Urinary bladder (tissue), 4 donors: ENCODE data around the gene TSPO. TPM values are rescaled to one million over a fixed set of nuclear protein-coding genes. Genes with fewer than 3 reads are reported as not detected.

Experiments used
- DNase-seq: peaks from one replicate; pipeline ENCODE4 v3.0.0-alpha.2; 2015; ENCODE audit errors: extremely low spot score
- H3K27ac ChIP-seq: one replicate; pipeline ENCODE4 v1.5.1; 2013; ENCODE audit warnings: low read depth, mild to moderate bottlenecking, moderate library complexity
- H3K36me3 ChIP-seq: one replicate; pipeline ENCODE4 v1.6.1; 2013; ENCODE audit warnings: mild to moderate bottlenecking, moderate library complexity; ENCODE audit not compliant: insufficient read depth
- H3K4me1 ChIP-seq: one replicate; pipeline ENCODE4 v1.6.1; 2013; ENCODE audit warnings: mild to moderate bottlenecking, moderate library complexity; ENCODE audit not compliant: insufficient read depth
- H3K4me3 ChIP-seq: one replicate; pipeline ENCODE4 v1.5.1; 2013; ENCODE audit warnings: low read depth, low read length
- WGBS: extraction: QIAGEN DNeasy Blood & Tissue Kit; methylation state at CpG from one replicate; pipeline ENCODE4 v1.1.7; 2013; 5-methylcytosine and 5-hydroxymethylcytosine counted together
- polyA plus RNA-seq: library from polyadenylated mRNA; stranded (reverse); fragments of 200-250 nt; gene quantifications from one replicate; pipeline ENCODE4 v1.2.3, GENCODE V29; 2013
- total RNA-seq: library from RNA; depleted of rRNA; stranded (reverse); fragments of >200 nt; gene quantifications from one replicate; pipeline ENCODE4 v1.2.3, GENCODE V29; 2014
- donor health status: healthy with polysubstance abuse.
- donor health status: healthy.

TSPO gene
- total and polyA plus RNA-seq, 2 donors, result 57.6 to 211 TPM

GRCh38 chr22:43170131-43170480 lies 18.7 kb downstream of the TSPO start:
- H3K36me3 ChIP-seq, result no peaks in the 10 kb centered on the region
- WGBS, result 93% methylated on average over 9 of the region's 9 CpGs
- DNase-seq, result no peak
- H3K27ac ChIP-seq, result no peak overlapping the region
- no peak overlapping the region for H3K4me3 ChIP-seq
- no peaks in the 10 kb centered on the region for H3K4me1 ChIP-seq

- WGBS, result 84% methylated on average over 14 of the region's 14 CpGs
- Histone ChIP-seq H3K4me1 (no peaks in the 10 kb centered on the region), H3K4me3 (no peak overlapping the region), H3K36me3 (no peaks in the 10 kb centered on the region), H3K27ac (no peak overlapping the region)
- no peak for DNase-seq
These were observed 19.7 kb downstream of the TSPO start for GRCh38 chr22:43171019-43171491.

GRCh38 chr22:43171607-43172006 lies 20.2 kb downstream of the TSPO start:
- no peak overlapping the region for H3K27ac ChIP-seq
- H3K36me3 ChIP-seq, result no peaks in the 10 kb centered on the region
- H3K4me1 ChIP-seq, result no peaks in the 10 kb centered on the region
- 88% methylated on average over 12 of the region's 12 CpGs for WGBS
- no peak for DNase-seq
- H3K4me3 ChIP-seq, result no peak overlapping the region

- Histone ChIP-seq H3K27ac (no peak overlapping the region), H3K36me3 (no peaks in the 10 kb centered on the region), H3K4me3 (no peak overlapping the region), H3K4me1 (no peaks in the 10 kb centered on the region)
- DNase-seq, result no peak
- 97% methylated on average over 19 of the region's 19 CpGs for WGBS
These were observed 20.8 kb downstream of the TSPO start for GRCh38 chr22:43172191-43172590.

- Histone ChIP-seq H3K4me3 (no peak overlapping the region), H3K36me3 (no peaks in the 10 kb centered on the region), H3K27ac (no peak overlapping the region), H3K4me1 (no peaks in the 10 kb centered on the region)
- 89% methylated on average over 9 of the region's 9 CpGs for WGBS
- DNase-seq, result no peak
These were observed 22.2 kb downstream of the TSPO start for GRCh38 chr22:43173566-43173965.

GRCh38 chr22:43173976-43174720 lies 22.8 kb downstream of the TSPO start:
- 92% methylated on average over 39 of the region's 39 CpGs for WGBS

GRCh38 chr22:43174941-43175531 lies 23.7 kb downstream of the TSPO start:
- no peak for DNase-seq
- H3K4me3 ChIP-seq, result no peak overlapping the region
- 88% methylated on average over 9 of the region's 9 CpGs for WGBS
- no peak overlapping the region for H3K27ac ChIP-seq
- H3K36me3 ChIP-seq, result no peaks in the 10 kb centered on the region
- H3K4me1 ChIP-seq, result no peaks in the 10 kb centered on the region

More at GRCh38 chr22:43173976-43174720, 22.8 kb downstream of the TSPO start:
- H3K36me3 ChIP-seq, result no peaks in the 10 kb centered on the region
- no peak overlapping the region for H3K4me3 ChIP-seq
- no peaks in the 10 kb centered on the region for H3K4me1 ChIP-seq
- H3K27ac ChIP-seq, result no peak overlapping the region
- DNase-seq, result no peak

GRCh38 chr22:43176090-43176489 lies 24.7 kb downstream of the TSPO start:
- Histone ChIP-seq H3K27ac (no peak overlapping the region), H3K4me3 (no peak overlapping the region), H3K4me1 (no peaks in the 10 kb centered on the region), H3K36me3 (peaks cover 3% of the 10 kb centered on the region)
- WGBS, result 88% methylated on average over 15 of the region's 15 CpGs
- no peak for DNase-seq

GRCh38 chr22:43177479-43177878 lies 26.1 kb downstream of the TSPO start:
- no peaks in the 10 kb centered on the region for H3K4me1 ChIP-seq
- WGBS, result 92% methylated on average over 7 of the region's 7 CpGs
- H3K27ac ChIP-seq, result no peak overlapping the region
- peaks cover 3% of the 10 kb centered on the region for H3K36me3 ChIP-seq
- DNase-seq, result no peak
- H3K4me3 ChIP-seq, result no peak overlapping the region

GRCh38 chr22:43179146-43179910 lies 28.0 kb downstream of the TSPO start:
- WGBS, result 96% methylated on average over 25 of the region's 25 CpGs
- no peak for DNase-seq
- H3K4me1 ChIP-seq, result no peaks in the 10 kb centered on the region
- H3K27ac ChIP-seq, result no peak overlapping the region
- H3K36me3 ChIP-seq, result peaks cover 3% of the 10 kb centered on the region
- H3K4me3 ChIP-seq, result no peak overlapping the region

GRCh38 chr22:43179911-43180195 lies 28.5 kb downstream of the TSPO start:
- no peaks in the 10 kb centered on the region for H3K4me1 ChIP-seq

GRCh38 chr22:43180670-43181069 lies 29.3 kb downstream of the TSPO start:
- H3K27ac ChIP-seq, result no peak overlapping the region
- 94% methylated on average over 15 of the region's 15 CpGs for WGBS
- no peak overlapping the region for H3K4me3 ChIP-seq
- H3K36me3 ChIP-seq, result peaks cover 3% of the 10 kb centered on the region
- H3K4me1 ChIP-seq, result no peaks in the 10 kb centered on the region
- no peak for DNase-seq

More at GRCh38 chr22:43179911-43180195, 28.5 kb downstream of the TSPO start:
- WGBS, result 96% methylated on average over 15 of the region's 15 CpGs
- H3K36me3 ChIP-seq, result peaks cover 3% of the 10 kb centered on the region
- H3K27ac ChIP-seq, result no peak overlapping the region
- no peak overlapping the region for H3K4me3 ChIP-seq
- DNase-seq, result no peak

GRCh38 chr22:43181321-43182076 lies 30.1 kb downstream of the TSPO start:
- peaks cover 3% of the 10 kb centered on the region for H3K36me3 ChIP-seq
- no peaks in the 10 kb centered on the region for H3K4me1 ChIP-seq
- DNase-seq, result no peak
- 92% methylated on average over 13 of the region's 13 CpGs for WGBS
- H3K4me3 ChIP-seq, result no peak overlapping the region
- H3K27ac ChIP-seq, result no peak overlapping the region
